ENCODE data around the gene MAP9.
"Not testable (repeated sequence)": the region's sequence is repeated elsewhere in the genome, so short reads cannot be mapped to it uniquely, and the experiment has no call there.

Gene MAP9

GRCh38 chr4:155376387-155377268, at the start of gene MAP9:
TSS of gene MAP9 (minus strand) at chr4:155376965. CDS start at chr4:155375850, 1,115 bp downstream.
- DNase-seq: peak; percentile 89

- DNase-seq: not testable (repeated sequence)
These were observed 48.0 kb upstream of the MAP9 start for GRCh38 chr4:155424778-155425177.

- no peak for DNase-seq
These were observed 46.9 kb upstream of the MAP9 start for GRCh38 chr4:155423671-155424070.

- no peak for DNase-seq
These were observed 42.5 kb upstream of the MAP9 start for GRCh38 chr4:155419266-155419665.

- no peak for DNase-seq
These were observed 38.9 kb upstream of the MAP9 start for GRCh38 chr4:155415662-155416061.

GRCh38 chr4:155413451-155413850, 36.7 kb upstream of the MAP9 start:
- no peak for DNase-seq

GRCh38 chr4:155411546-155411945, 34.8 kb upstream of the MAP9 start:
- no peak for DNase-seq

- DNase-seq: no peak
These were observed 32.0 kb upstream of the MAP9 start for GRCh38 chr4:155408796-155409195.

- no peak for DNase-seq
These were observed 30.7 kb upstream of the MAP9 start for GRCh38 chr4:155407480-155407879.

- no peak for DNase-seq
These were observed 28.3 kb upstream of the MAP9 start for GRCh38 chr4:155405059-155405458.

GRCh38 chr4:155403886-155404285, 27.1 kb upstream of the MAP9 start:
- peak; percentile 7 for DNase-seq

GRCh38 chr4:155402941-155403340, 26.2 kb upstream of the MAP9 start:
- DNase-seq: no peak

- no peak for DNase-seq
These were observed 24.1 kb upstream of the MAP9 start for GRCh38 chr4:155400893-155401292.

GRCh38 chr4:155399974-155400697, 23.4 kb upstream of the MAP9 start:
- DNase-seq: no peak

- no peak for DNase-seq
These were observed 15.9 kb upstream of the MAP9 start for GRCh38 chr4:155392481-155393184.

GRCh38 chr4:155391932-155392331, 15.2 kb upstream of the MAP9 start:
- no peak for DNase-seq

- no peak for DNase-seq
These were observed 11.4 kb upstream of the MAP9 start for GRCh38 chr4:155388162-155388561.

GRCh38 chr4:155383541-155383940, 6.8 kb upstream of the MAP9 start:
- no peak for DNase-seq

GRCh38 chr4:155377276-155377675, 511 bp upstream of the MAP9 start:
- DNase-seq: peak; percentile 8

GRCh38 chr4:155371432-155372043, 5.2 kb downstream of the MAP9 start:
- no peak for DNase-seq

GRCh38 chr4:155367608-155368007, 9.2 kb downstream of the MAP9 start:
- DNase-seq: no peak

GRCh38 chr4:155353923-155354540, 22.7 kb downstream of the MAP9 start:
- DNase-seq: no peak

- no peak for DNase-seq
These were observed 34.6 kb downstream of the MAP9 start for GRCh38 chr4:155342142-155342541.

Data from NCI-H774 (cell line).